NCI-H748 (cell line): ENCODE results near the gene ASB13.

ENCODE experiments used
- DNase-seq: peaks from one replicate; lab custom pipeline; 2025; ENCODE audit not compliant: unreplicated experiment; lab: John Stamatoyannopoulos, UW

ASB13 gene

GRCh38 chr10:5670662-5671375 lies 4.4 kb upstream of the ASB13 start:
- no peak for DNase-seq

- no peak for DNase-seq
Measured at GRCh38 chr10:5669604-5670003, 3.2 kb upstream of the ASB13 start.

DNA sequence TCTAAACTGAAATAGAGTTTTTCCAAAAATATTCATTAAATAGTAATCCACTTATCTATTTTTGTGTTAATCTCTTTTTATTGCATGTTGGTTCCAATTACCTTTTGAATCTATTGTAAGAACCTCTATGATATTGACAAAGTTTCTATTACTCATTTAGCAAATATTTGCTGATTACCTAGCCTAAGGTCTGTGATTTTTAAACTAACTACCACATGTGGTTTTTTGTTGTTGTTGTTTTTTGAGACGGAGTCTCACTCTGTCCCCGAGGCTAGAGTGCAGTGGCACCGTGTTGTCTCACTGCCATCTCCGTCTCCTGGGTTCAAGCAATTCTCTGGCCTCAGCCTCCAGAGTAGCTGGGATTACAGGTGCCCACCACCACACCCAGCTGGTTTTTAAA lies 2.0 kb upstream of the ASB13 start:
- DNase-seq, result no peak

GRCh38 chr10:5666841-5667630 lies 641 bp upstream of the ASB13 start:
- no peak for DNase-seq

- DNase-seq, result no peak
Measured at GRCh38 chr10:5665373-5666007, 905 bp downstream of the ASB13 start.

DNA sequence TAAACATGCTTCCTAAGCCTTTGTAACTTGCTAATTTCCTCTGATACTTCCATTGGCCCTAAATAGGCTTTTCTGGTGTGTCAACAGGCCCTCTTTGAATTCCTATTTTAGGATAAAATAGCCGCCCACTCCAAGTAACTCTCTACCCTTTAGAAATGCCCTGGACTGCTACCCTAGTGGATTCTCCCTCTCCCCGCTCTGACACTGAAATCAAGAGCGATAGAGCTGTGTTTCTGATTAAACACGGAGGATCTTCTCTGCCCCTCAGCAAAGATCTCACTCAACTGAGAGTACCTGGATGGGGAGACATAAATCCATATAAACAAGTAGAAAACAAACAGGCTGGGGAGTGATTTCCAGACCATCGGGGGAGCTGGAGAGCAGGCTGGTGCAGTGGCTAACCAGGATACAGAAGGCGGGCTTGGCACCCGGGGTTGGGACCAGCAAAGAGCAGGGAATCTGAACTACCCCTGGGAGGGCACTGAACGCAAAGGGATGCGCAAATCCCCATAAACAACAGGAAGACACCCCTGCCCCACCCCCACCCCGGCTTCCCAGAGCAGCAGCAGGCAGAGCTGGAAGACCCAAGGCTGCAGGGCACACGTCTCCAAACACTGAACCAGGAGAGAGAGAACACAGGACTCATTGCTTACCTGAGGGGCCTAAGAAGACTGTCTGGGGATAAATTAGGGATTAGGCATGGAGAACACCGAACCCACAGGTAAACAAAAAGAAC lies 2.5 kb downstream of the ASB13 start:
- no peak for DNase-seq

DNA sequence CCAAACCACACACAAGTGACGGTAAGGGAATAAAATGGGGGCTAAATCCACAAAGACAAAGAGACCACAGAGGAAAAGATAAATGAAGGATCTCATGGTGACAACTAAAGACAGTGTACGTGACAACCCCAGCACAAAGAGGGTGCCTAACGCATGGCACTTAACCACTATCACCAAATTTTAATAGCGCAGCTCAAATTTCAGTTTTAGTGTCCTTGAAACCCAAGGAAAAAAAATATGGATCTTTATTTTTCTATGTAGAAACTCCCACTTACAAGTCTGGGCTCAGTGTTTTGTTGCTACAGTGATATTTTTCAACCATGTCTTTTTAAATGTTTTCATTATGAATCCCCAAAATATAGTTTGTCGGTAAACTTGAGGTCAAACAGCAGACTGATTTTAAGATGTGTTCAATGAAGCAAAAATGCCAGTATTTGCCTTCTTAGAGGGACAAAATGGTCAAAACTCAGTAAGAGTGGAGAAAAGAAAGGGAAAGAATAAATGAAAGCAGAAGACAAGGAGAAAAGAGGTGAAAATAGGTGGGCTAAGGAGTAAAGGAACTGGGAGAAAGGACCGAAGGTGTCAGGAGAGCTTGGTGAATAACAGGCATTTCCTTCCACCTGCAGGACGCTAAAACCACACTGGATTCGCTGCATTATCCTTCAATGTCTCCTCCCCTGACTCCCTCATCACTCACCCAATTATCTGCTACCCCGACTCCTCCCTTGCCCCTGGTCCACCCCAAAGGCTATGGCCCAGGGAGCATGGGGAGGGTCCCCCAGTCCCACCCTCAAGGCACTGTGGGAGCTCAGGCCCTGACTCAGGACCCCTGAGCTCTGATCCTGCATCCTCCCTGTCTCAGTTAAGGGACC lies 3.5 kb downstream of the ASB13 start:
- DNase-seq, result peak; percentile 7

DNA sequence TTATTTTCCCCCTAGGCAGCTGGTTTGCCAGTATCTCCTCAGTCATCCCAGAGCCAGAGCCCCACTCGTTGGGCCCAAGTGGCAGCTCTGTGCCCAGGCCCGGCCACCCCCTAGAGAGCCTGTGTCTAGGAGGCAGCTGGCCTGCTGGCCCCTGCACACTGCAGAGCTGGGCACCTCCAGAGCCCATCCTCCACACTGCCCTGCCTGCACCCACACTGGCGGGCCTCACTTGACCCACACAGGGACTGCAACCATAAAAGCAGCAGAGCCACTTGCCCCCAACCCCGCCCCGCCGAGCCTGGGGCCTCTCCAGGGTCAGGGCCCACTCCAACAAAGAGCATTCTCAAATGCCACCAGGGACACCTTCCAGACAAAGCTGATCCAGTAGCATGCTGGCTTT lies 5.4 kb downstream of the ASB13 start:
- DNase-seq, result no peak

DNA sequence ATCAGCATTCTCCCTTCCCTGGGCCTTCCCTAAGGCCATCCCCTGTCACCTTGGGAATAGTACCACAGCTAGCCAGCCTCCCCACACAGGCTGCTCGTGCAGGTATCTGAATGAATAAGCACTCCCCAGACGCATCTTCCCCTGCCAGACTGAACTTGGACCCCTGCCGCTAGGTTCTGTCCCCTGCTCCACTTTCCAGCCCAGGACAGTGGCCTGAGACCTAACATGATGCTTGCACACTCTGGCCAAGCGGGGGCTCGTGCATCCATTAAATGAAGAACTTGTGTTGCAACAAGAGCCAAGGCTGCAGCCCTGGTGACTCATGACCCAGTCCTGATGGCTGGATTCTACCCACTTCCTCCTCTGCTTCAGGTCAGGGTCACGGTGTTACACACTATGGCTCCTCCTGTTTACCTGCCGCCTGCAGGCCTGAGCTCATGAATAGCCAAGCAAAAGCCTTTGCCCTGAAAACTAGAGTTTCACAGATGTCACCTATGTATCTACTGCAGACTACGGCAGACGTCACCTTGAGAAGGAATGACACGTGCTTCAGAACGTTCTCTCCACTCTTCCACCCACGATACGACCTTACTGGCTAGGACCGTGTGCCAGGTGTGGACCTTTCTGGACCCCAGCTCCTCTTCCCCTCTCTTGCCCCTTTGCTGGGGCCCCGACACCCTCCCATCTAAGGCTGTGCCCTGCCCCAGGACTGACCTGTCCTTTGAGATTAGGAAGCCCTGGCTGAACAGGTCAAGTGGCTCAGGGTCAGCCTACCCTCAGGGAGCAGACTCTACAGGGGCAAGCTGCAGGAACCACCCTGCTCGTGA lies 6.5 kb downstream of the ASB13 start:
- DNase-seq, result no peak

- no peak for DNase-seq
Measured at GRCh38 chr10:5658871-5659618, 7.3 kb downstream of the ASB13 start.

GRCh38 chr10:5656737-5657579 lies 9.4 kb downstream of the ASB13 start:
- no peak for DNase-seq

DNA sequence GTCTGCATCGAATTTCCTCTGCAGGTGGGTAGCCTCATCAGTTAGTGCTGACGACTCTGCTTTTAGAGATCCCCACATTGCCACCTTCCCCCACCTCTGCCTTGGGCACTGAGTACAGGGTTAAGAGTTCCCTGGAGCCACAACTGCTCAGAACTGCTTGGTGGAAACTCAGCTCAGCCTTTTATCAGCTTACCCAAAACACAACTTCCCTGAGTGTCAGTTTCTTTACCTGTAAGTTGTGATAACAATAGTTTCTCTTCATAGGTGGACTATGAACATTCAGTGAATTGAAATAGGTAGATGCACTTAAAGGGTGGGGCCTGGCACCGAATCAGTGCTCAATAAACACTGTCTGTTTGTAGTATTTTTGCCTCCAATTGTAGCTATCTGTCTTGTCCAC lies 11.3 kb downstream of the ASB13 start:
- DNase-seq, result no peak

DNA sequence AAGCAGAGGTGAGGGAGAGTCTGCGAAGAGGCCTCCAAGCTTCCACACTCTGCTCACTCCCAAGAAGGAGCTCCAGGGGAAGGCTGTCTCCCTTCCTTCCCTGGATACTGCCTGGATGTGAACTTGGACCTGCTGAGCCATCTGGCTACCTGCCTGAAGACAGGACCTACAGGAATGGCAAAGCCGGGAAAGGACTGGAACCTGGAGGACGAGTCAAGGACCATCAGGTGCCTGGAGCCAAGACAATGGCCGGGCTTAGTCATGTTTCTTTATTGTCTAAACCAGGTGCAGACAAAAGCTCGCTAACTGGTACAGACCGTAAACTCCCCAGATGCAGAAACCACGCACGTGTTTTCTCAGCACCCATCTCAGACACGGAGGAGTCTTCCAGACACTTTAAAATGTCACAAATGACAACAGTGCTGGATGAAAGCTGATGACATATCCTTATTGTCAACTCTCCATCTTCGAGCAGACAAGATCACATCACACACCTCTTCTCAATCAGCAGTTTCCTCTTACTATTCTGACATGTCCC lies 12.1 kb downstream of the ASB13 start:
- DNase-seq, result no peak

- DNase-seq, result no peak
Measured at GRCh38 chr10:5652746-5653145, 13.6 kb downstream of the ASB13 start.

GRCh38 chr10:5651388-5651764 lies 15.0 kb downstream of the ASB13 start:
- no peak for DNase-seq

GRCh38 chr10:5650664-5651387 lies 15.6 kb downstream of the ASB13 start:
- DNase-seq, result no peak

- no peak for DNase-seq
Measured at GRCh38 chr10:5649746-5650145, 16.6 kb downstream of the ASB13 start.
